ENCODE data around the gene FAM98C. TPM values are rescaled to one million over a fixed set of nuclear protein-coding genes. Genes with fewer than 3 reads are reported as not detected.

FAM98C gene
- total and polyA plus RNA-seq, 2 of the 13 experiments (the other 11 are each of a cell fraction or from before 2014, with no cell fraction given), result 10.0 to 11.5 TPM

DNA sequence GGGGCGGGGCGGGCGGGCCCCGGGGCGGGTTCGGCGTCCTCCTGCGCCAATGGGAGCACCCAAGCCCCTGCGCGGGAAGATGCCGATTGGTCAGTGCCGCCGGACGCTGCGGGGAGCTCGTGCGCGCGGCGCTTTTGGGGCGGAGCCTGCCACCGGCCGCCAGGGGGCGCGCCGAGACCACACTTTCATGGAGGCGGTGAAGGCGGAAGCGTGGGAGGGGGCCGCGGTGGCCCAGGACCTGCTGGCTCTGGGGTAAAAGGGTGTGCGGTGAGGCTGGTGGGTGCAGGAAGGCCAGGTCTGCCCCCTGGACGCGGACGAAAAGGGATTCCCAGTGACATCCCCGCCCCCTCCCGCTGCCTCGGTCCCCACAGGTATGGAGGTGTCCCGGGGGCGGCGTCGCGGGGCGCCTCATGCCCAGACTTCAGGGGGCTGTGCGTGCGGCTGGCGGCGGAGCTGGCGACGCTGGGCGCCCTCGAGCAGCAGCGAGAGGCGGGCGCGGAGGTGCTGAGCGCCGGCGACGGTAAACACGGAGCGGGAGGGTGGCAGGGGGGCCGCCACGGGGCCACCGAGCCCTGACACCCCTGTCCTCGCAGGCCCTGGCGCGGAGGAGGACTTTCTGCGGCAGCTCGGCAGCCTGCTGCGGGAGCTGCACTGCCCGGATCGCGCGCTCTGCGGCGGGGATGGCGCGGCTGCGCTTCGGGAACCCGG, at the start of gene FAM98C (continued):
- TF ChIP-seq, protein P1, sequence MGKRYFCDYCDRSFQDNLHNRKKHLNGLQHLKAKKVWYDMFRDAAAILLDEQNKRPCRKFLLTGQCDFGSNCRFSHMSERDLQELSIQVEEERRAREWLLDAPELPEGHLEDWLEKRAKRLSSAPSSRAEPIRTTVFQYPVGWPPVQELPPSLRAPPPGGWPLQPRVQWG (CRISPR knock-in tag; IDR thresholded peaks at IDR 0.05; ENCODE audit: borderline replicate concordance, low read depth), result no peak
- peak; percentile 76; the same call in 1 of the 2 replicates for TF ChIP-seq MEIS1 (CRISPR knock-in tag; IDR thresholded peaks at IDR 0.05; ENCODE audit: borderline replicate concordance)
- peak; percentile 39 for TF ChIP-seq U2AF1 (optimal IDR thresholded peaks at IDR 0.05; ENCODE audit: low read depth, low read length)
- TF ChIP-seq, protein P2, sequence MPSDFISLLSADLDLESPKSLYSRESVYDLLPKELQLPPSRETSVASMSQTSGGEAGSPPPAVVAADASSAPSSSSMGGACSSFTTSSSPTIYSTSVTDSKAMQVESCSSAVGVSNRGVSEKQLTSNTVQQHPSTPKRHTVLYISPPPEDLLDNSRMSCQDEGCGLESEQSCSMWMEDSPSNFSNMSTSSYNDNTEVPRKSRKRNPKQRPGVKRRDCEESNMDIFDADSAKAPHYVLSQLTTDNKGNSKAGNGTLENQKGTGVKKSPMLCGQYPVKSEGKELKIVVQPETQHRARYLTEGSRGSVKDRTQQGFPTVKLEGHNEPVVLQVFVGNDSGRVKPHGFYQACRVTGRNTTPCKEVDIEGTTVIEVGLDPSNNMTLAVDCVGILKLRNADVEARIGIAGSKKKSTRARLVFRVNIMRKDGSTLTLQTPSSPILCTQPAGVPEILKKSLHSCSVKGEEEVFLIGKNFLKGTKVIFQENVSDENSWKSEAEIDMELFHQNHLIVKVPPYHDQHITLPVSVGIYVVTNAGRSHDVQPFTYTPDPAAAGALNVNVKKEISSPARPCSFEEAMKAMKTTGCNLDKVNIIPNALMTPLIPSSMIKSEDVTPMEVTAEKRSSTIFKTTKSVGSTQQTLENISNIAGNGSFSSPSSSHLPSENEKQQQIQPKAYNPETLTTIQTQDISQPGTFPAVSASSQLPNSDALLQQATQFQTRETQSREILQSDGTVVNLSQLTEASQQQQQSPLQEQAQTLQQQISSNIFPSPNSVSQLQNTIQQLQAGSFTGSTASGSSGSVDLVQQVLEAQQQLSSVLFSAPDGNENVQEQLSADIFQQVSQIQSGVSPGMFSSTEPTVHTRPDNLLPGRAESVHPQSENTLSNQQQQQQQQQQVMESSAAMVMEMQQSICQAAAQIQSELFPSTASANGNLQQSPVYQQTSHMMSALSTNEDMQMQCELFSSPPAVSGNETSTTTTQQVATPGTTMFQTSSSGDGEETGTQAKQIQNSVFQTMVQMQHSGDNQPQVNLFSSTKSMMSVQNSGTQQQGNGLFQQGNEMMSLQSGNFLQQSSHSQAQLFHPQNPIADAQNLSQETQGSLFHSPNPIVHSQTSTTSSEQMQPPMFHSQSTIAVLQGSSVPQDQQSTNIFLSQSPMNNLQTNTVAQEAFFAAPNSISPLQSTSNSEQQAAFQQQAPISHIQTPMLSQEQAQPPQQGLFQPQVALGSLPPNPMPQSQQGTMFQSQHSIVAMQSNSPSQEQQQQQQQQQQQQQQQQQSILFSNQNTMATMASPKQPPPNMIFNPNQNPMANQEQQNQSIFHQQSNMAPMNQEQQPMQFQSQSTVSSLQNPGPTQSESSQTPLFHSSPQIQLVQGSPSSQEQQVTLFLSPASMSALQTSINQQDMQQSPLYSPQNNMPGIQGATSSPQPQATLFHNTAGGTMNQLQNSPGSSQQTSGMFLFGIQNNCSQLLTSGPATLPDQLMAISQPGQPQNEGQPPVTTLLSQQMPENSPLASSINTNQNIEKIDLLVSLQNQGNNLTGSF (CRISPR knock-in tag; IDR thresholded peaks at IDR 0.05), result peak; percentile 28; the same call in 1 of the 2 replicates
- no peak for TF ChIP-seq ATF1 (CRISPR knock-in tag; IDR thresholded peaks at IDR 0.05)
- TF ChIP-seq FOXA1 (IDR thresholded peaks at IDR 0.05), result no peak
- no peak for TF ChIP-seq FOXA1 (CRISPR knock-in tag; IDR thresholded peaks at IDR 0.05)
- TF ChIP-seq CHCHD3 (CRISPR knock-in tag; IDR thresholded peaks at IDR 0.05), result peak; percentile 77; the same call in 1 of the 2 replicates
- no peak; the same call in 1 of the 2 replicates for TF ChIP-seq ZNF225 (CRISPR knock-in tag; IDR thresholded peaks at IDR 0.05)
- TF ChIP-seq, protein P3, sequence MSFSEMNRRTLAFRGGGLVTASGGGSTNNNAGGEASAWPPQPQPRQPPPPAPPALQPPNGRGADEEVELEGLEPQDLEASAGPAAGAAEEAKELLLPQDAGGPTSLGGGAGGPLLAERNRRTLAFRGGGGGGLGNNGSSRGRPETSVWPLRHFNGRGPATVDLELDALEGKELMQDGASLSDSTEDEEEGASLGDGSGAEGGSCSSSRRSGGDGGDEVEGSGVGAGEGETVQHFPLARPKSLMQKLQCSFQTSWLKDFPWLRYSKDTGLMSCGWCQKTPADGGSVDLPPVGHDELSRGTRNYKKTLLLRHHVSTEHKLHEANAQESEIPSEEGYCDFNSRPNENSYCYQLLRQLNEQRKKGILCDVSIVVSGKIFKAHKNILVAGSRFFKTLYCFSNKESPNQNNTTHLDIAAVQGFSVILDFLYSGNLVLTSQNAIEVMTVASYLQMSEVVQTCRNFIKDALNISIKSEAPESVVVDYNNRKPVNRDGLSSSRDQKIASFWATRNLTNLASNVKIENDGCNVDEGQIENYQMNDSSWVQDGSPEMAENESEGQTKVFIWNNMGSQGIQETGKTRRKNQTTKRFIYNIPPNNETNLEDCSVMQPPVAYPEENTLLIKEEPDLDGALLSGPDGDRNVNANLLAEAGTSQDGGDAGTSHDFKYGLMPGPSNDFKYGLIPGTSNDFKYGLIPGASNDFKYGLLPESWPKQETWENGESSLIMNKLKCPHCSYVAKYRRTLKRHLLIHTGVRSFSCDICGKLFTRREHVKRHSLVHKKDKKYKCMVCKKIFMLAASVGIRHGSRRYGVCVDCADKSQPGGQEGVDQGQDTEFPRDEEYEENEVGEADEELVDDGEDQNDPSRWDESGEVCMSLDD (CRISPR knock-in tag; IDR thresholded peaks at IDR 0.05; ENCODE audit: borderline replicate concordance), result no peak; the same call in none of the 2 replicates
- 0 out of 2 replicates have a peak, but pooled peaks have one; percentile 55 for TF ChIP-seq MIER3 (CRISPR knock-in tag; IDR thresholded peaks at IDR 0.05; ENCODE audit: borderline replicate concordance)
- TF ChIP-seq EED (CRISPR knock-in tag; IDR thresholded peaks at IDR 0.05), result 0 out of 2 replicates have a peak, but pooled peaks have one; percentile 72
- peak; percentile 77 for TF ChIP-seq YY1 (IDR thresholded peaks at IDR 0.05; ENCODE audit: insufficient read depth, insufficient replicate concordance, low read depth, low read length)
- peak; percentile 54; the same call in 1 of the 2 replicates for TF ChIP-seq TFE3 (CRISPR knock-in tag; IDR thresholded peaks at IDR 0.05)
- TF ChIP-seq POLR2A (IDR thresholded peaks at IDR 0.05; ENCODE audit: insufficient read depth in 1 of 2, low read depth in 2 of 2, low read length in 2 of 2), result peak; percentile 58 to 62; a peak in 3 of 4 replicates
- TF ChIP-seq, protein P4, sequence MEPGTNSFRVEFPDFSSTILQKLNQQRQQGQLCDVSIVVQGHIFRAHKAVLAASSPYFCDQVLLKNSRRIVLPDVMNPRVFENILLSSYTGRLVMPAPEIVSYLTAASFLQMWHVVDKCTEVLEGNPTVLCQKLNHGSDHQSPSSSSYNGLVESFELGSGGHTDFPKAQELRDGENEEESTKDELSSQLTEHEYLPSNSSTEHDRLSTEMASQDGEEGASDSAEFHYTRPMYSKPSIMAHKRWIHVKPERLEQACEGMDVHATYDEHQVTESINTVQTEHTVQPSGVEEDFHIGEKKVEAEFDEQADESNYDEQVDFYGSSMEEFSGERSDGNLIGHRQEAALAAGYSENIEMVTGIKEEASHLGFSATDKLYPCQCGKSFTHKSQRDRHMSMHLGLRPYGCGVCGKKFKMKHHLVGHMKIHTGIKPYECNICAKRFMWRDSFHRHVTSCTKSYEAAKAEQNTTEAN (CRISPR knock-in tag; conservative IDR thresholded peaks at IDR 0.05), result peak; percentile 56; the same call in 1 of the 2 replicates
- no peak for TF ChIP-seq SOX6 (IDR thresholded peaks at IDR 0.05)
- peak; percentile 65 for TF ChIP-seq SOX6 (CRISPR knock-in tag; IDR thresholded peaks at IDR 0.05)
- peak; percentile 74 for TF ChIP-seq SPEN (CRISPR knock-in tag; IDR thresholded peaks at IDR 0.05; ENCODE audit: low read depth)
